ENCODE results near the gene BTBD6. TPM values are rescaled to one million over a fixed set of nuclear protein-coding genes. Genes with fewer than 3 reads are reported as not detected.
"Not testable (repeated sequence)": the region's sequence is repeated elsewhere in the genome, so short reads cannot be mapped to it uniquely, and the experiment has no call there.

The BTBD6 gene
- total RNA-seq, 6 experiments from 2014 or later = 44.3 to 58.6 (median 53.2) TPM

- Mint-ChIP-seq H3K4me1 (ENCODE audit: low read depth) (peaks cover 9% of the 10 kb centered on the region; the same call in 1 of the 2 replicates), H3K4me3 (no peak overlapping the region), H3K27ac (no peak overlapping the region), H3K36me3 (ENCODE audit: low read depth) (0 out of 2 replicates have a peak, but pooled peaks cover 4% of the 10 kb centered on the region), H3K27me3 (ENCODE audit: insufficient read depth) (no peaks in the 10 kb centered on the region; the same call in 1 of the 2 replicates), H3K9me3 (no peaks in the 10 kb centered on the region)
- TF ChIP-seq CTCF (IDR thresholded peaks at IDR 0.05) = no peak
- DNase-seq = no peak
These were observed 36.8 kb downstream of the BTBD6 start for GRCh38 chr14:105285174-105285573.

GRCh38 chr14:105286759-105287144 lies 38.4 kb downstream of the BTBD6 start:
- Mint-ChIP-seq H3K36me3 (ENCODE audit: low read depth) (0 out of 2 replicates have a peak, but pooled peaks cover 4% of the 10 kb centered on the region), H3K27ac (no peak overlapping the region)

GRCh38 chr14:105287249-105288102 lies 39.1 kb downstream of the BTBD6 start:
- H3K27me3 Mint-ChIP-seq (ENCODE audit: insufficient read depth) = no peaks in the 10 kb centered on the region; the same call in 1 of the 2 replicates

More at GRCh38 chr14:105286759-105287144, 38.4 kb downstream of the BTBD6 start:
- no peaks in the 10 kb centered on the region; the same call in 1 of the 2 replicates for H3K27me3 Mint-ChIP-seq (ENCODE audit: insufficient read depth)
- peaks cover 5% of the 10 kb centered on the region; the same call in 1 of the 2 replicates for H3K4me1 Mint-ChIP-seq (ENCODE audit: low read depth)
- no peak overlapping the region for H3K4me3 Mint-ChIP-seq
- TF ChIP-seq CTCF (IDR thresholded peaks at IDR 0.05) = no peak
- H3K9me3 Mint-ChIP-seq = no peaks in the 10 kb centered on the region
- DNase-seq = no peak

GRCh38 chr14:105288936-105289335 lies 40.6 kb downstream of the BTBD6 start:
- H3K27ac Mint-ChIP-seq; H3K4me1 Mint-ChIP-seq (ENCODE audit: low read depth); H3K9me3 Mint-ChIP-seq; H3K36me3 Mint-ChIP-seq (ENCODE audit: low read depth); H3K27me3 Mint-ChIP-seq (ENCODE audit: insufficient read depth); DNase-seq; H3K4me3 Mint-ChIP-seq: not testable (repeated sequence)

More at GRCh38 chr14:105287249-105288102, 39.1 kb downstream of the BTBD6 start:
- Mint-ChIP-seq H3K36me3 (ENCODE audit: low read depth) (0 out of 2 replicates have a peak, but pooled peaks cover 4% of the 10 kb centered on the region), H3K27ac (no peak overlapping the region), H3K4me1 (ENCODE audit: low read depth) (no peaks in the 10 kb centered on the region), H3K4me3 (no peak overlapping the region), H3K9me3 (no peaks in the 10 kb centered on the region)
- no peak for TF ChIP-seq CTCF (IDR thresholded peaks at IDR 0.05)
- DNase-seq = no peak

GRCh38 chr14:105290621-105291346 lies 42.5 kb downstream of the BTBD6 start:
- Mint-ChIP-seq H3K4me1 (ENCODE audit: low read depth) (peaks cover 7% of the 10 kb centered on the region), H3K4me3 (no peak overlapping the region), H3K27me3 (ENCODE audit: insufficient read depth) (no peaks in the 10 kb centered on the region; the same call in 1 of the 2 replicates), H3K9me3 (no peaks in the 10 kb centered on the region), H3K36me3 (ENCODE audit: low read depth) (no peaks in the 10 kb centered on the region), H3K27ac (no peak overlapping the region)
- no peak for DNase-seq
- TF ChIP-seq CTCF (IDR thresholded peaks at IDR 0.05) = no peak; the same call in 1 of the 2 replicates

Data from HFFc6 (cell line).